Nephron progenitor cell (in vitro differentiated cells): ENCODE data around the gene EMX1.

Experiments
- DNase-seq: peaks from one replicate; pipeline ENCODE4 v3.0.0; 2021
- H3K27ac Mint-ChIP-seq: 2 replicates; pipeline ENCODE4 v1.8.0; 2021; ENCODE audit warnings: mild to moderate bottlenecking, moderate library complexity, mixed read lengths
- H3K27me3 Mint-ChIP-seq: 2 replicates; pipeline ENCODE4 v1.8.0; 2021; ENCODE audit warnings: mild to moderate bottlenecking, low read depth, mixed read lengths; ENCODE audit not compliant: poor library complexity
- H3K36me3 Mint-ChIP-seq: 2 replicates; pipeline ENCODE4 v1.8.0; 2021; ENCODE audit warnings: low read depth, mixed read lengths
- H3K4me1 Mint-ChIP-seq: 2 replicates; pipeline ENCODE4 v1.8.0; 2021; ENCODE audit warnings: mixed read lengths
- H3K4me3 Mint-ChIP-seq: 2 replicates; pipeline ENCODE4 v1.8.0; 2021; ENCODE audit warnings: mild to moderate bottlenecking, moderate library complexity, mixed read lengths
- H3K9me3 Mint-ChIP-seq: 2 replicates; pipeline ENCODE4 v1.8.0; 2021; ENCODE audit warnings: mild to moderate bottlenecking, moderate library complexity, mixed read lengths
- CTCF ChIP-seq: fragments of 200-600 bp; sonication (generic); IDR thresholded peaks from 2 replicates; pipeline ENCODE4 v1.5.0; 2021; ENCODE audit warnings: antibody characterized with exemption

EMX1 gene

GRCh38 chr2:72940361-72940760 is 23.0 kb downstream of the EMX1 start:
- no peak for DNase-seq
- H3K4me3 Mint-ChIP-seq: peak overlapping the region; percentile 28
- no peak for TF ChIP-seq CTCF
- peaks cover 31% of the 10 kb centered on the region for H3K27me3 Mint-ChIP-seq
- H3K9me3 Mint-ChIP-seq: no peaks in the 10 kb centered on the region
- H3K4me1 Mint-ChIP-seq: peaks cover 47% of the 10 kb centered on the region
- no peaks in the 10 kb centered on the region for H3K36me3 Mint-ChIP-seq
- no peak overlapping the region for H3K27ac Mint-ChIP-seq

- peak; percentile 59 for DNase-seq
- peaks cover 46% of the 10 kb centered on the region for H3K4me1 Mint-ChIP-seq
Observed at GRCh38 chr2:72940786-72941185, 23.5 kb downstream of the EMX1 start.

GRCh38 chr2:72942293-72942692 is 25.0 kb downstream of the EMX1 start:
- no peak for TF ChIP-seq CTCF
- peaks cover 34% of the 10 kb centered on the region for H3K27me3 Mint-ChIP-seq
- no peak overlapping the region for H3K4me3 Mint-ChIP-seq
- no peaks in the 10 kb centered on the region for H3K36me3 Mint-ChIP-seq
- H3K9me3 Mint-ChIP-seq: no peaks in the 10 kb centered on the region
- no peak overlapping the region for H3K27ac Mint-ChIP-seq
- peaks cover 51% of the 10 kb centered on the region for H3K4me1 Mint-ChIP-seq
- DNase-seq: no peak

More at GRCh38 chr2:72940786-72941185, 23.5 kb downstream of the EMX1 start:
- no peaks in the 10 kb centered on the region for H3K9me3 Mint-ChIP-seq
- TF ChIP-seq CTCF: no peak
- H3K36me3 Mint-ChIP-seq: no peaks in the 10 kb centered on the region
- H3K27me3 Mint-ChIP-seq: peaks cover 31% of the 10 kb centered on the region
- H3K4me3 Mint-ChIP-seq: peak overlapping the region; percentile 15
- H3K27ac Mint-ChIP-seq: peak overlapping the region; percentile 89

- Mint-ChIP-seq H3K4me1 (peaks cover 46% of the 10 kb centered on the region), H3K4me3 (no peak overlapping the region), H3K9me3 (no peaks in the 10 kb centered on the region), H3K27ac (no peak overlapping the region), H3K27me3 (peaks cover 31% of the 10 kb centered on the region), H3K36me3 (no peaks in the 10 kb centered on the region)
- no peak for TF ChIP-seq CTCF
- no peak for DNase-seq
Observed at GRCh38 chr2:72942881-72943418, 25.6 kb downstream of the EMX1 start.

- Mint-ChIP-seq H3K4me1 (peaks cover 39% of the 10 kb centered on the region), H3K4me3 (no peak overlapping the region), H3K9me3 (no peaks in the 10 kb centered on the region), H3K27me3 (peaks cover 29% of the 10 kb centered on the region), H3K27ac (peak overlapping the region; percentile 22), H3K36me3 (no peaks in the 10 kb centered on the region)
- TF ChIP-seq CTCF: no peak
- no peak for DNase-seq
Observed at GRCh38 chr2:72943540-72944395, 26.4 kb downstream of the EMX1 start.
